HG02885 (cell line): Measurements from ENCODE around the gene FAM53C.
"Not testable (repeated sequence)": the region's sequence is repeated elsewhere in the genome, so short reads cannot be mapped to it uniquely, and the experiment has no call there.

Source experiments
- ATAC-seq: cut with Tn5 transposase; IDR thresholded peaks from one replicate; pipeline ENCODE4 v1.9.1; 2021; ENCODE audit warnings: mild to moderate bottlenecking; ENCODE audit not compliant: unreplicated experiment, poor library complexity

Gene FAM53C

GRCh38 chr5:138337685-138338410 is at the start of gene FAM53C:
TSS of gene FAM53C (plus strand) at chr5:138338266. CDS start at chr5:138341336, 3,070 bp downstream.
- peak; percentile 85 for ATAC-seq

- ATAC-seq: no peak
Observed at GRCh38 chr5:138289296-138289695, 48.8 kb upstream of the FAM53C start.

GRCh38 chr5:138303372-138303771 is 34.7 kb upstream of the FAM53C start:
- no peak for ATAC-seq

GRCh38 chr5:138305797-138306196 is 32.3 kb upstream of the FAM53C start:
- no peak for ATAC-seq

- ATAC-seq: no peak
Observed at GRCh38 chr5:138315751-138316278, 22.3 kb upstream of the FAM53C start.

GRCh38 chr5:138316355-138316754 is 21.7 kb upstream of the FAM53C start:
- no peak for ATAC-seq

GRCh38 chr5:138318211-138318610 is 19.9 kb upstream of the FAM53C start:
- not testable (repeated sequence) for ATAC-seq

- ATAC-seq: no peak
Observed at GRCh38 chr5:138330813-138331448, 7.1 kb upstream of the FAM53C start.

GRCh38 chr5:138331449-138332368 is 6.4 kb upstream of the FAM53C start, which contains the start of gene CDC25C:
TSS of gene CDC25C (minus strand) at chr5:138331804. CDS start at chr5:138331180, 624 bp downstream.
- peak; percentile 100 for ATAC-seq

GRCh38 chr5:138334867-138335447 is 3.1 kb upstream of the FAM53C start:
- ATAC-seq: no peak

- peak; percentile 12 for ATAC-seq
Observed at GRCh38 chr5:138336952-138337684, 948 bp upstream of the FAM53C start.

- no peak for ATAC-seq
Observed at GRCh38 chr5:138338411-138339090, 485 bp downstream of the FAM53C start.

GRCh38 chr5:138339091-138339456 is 1.0 kb downstream of the FAM53C start:
- ATAC-seq: no peak

- no peak for ATAC-seq
Observed at GRCh38 chr5:138339464-138339863, 1.4 kb downstream of the FAM53C start.

- no peak for ATAC-seq
Observed at GRCh38 chr5:138340008-138340407, 1.9 kb downstream of the FAM53C start.

GRCh38 chr5:138344887-138345622 is 7.0 kb downstream of the FAM53C start:
- ATAC-seq: no peak

- no peak for ATAC-seq
Observed at GRCh38 chr5:138346889-138347288, 8.8 kb downstream of the FAM53C start.

GRCh38 chr5:138349852-138350562 is 11.9 kb downstream of the FAM53C start:
- no peak for ATAC-seq
